HepG2 (cell line): ENCODE measurements around the gene COX14. TPM values are rescaled to one million over a fixed set of nuclear protein-coding genes. Genes with fewer than 3 reads are reported as not detected.
A peak's percentile ranks its signal among the peaks of the same experiment; 100 is the strongest.

ENCODE experiments used
- ATAC-seq: fragments of 200-7000 bp; cut with Tn5 transposase; 3 replicates; pipeline ENCODE4 v1.9.1; 2020; ENCODE audit warnings: mild to moderate bottlenecking, moderate library complexity
- BruUV-seq: library from RNA; stranded (reverse); fragments of 400-500 nt; replicated peaks from 2 replicates; lab custom pipeline; 2021; lab: Mats Ljungman, UMichigan
- CTCF ChIA-PET: fragments of 300-600 bp; formaldehyde crosslinking; extraction: SDS; loops from one replicate; lab custom pipeline; 2021; ENCODE audit warnings: low total read pairs, inconsistent platforms, low intra/inter-chr PET ratio; lab: Yijun Ruan, JAX
- POLR2A ChIA-PET: fragments of 350-600 bp; sonication (Branson Sonifier 250); formaldehyde crosslinking; loops from one replicate; lab custom pipeline; 2020; ENCODE audit warnings: antibody characterized with exemption, inconsistent platforms; lab: Yijun Ruan, JAX
- DNase-seq: peaks from one replicate; pipeline ENCODE4 v3.0.0-alpha.2; 2015; ENCODE audit warnings: low spot score
- FAIRE-seq: peaks from 3 replicates; lab custom pipeline; 2011; peaks lifted over from hg19 to GRCh38; lab: Jason Lieb, UNC
- H2AFZ ChIP-seq: one replicate; pipeline ENCODE4 v1.6.1; 2011; ENCODE audit warnings: low read length, inconsistent platforms
- H3K27ac ChIP-seq: fragments of 300-600 bp; 3 replicates; pipeline ENCODE4 v1.8.0; 2011; ENCODE audit warnings: mixed run types, mild to moderate bottlenecking, mixed read lengths, low read length, inconsistent platforms; ENCODE audit not compliant: insufficient read depth; ENCODE audit errors: extremely low read length
- H3K27me3 ChIP-seq, 2 experiments: fragments of 200-600 bp in 1 of 2; 2 replicates in 1 of 2; 3 replicates in 1 of 2; pipeline versions ENCODE4 v1.6.0 to v1.8.0; 2011; ENCODE audit warnings: low read length in 2 of 2, mild to moderate bottlenecking in 2 of 2, moderate library complexity in 2 of 2, inconsistent platforms in 1 of 2; ENCODE audit not compliant: insufficient read depth in 2 of 2, control insufficient read depth in 1 of 2
- H3K36me3 ChIP-seq, 2 experiments: fragments of 200-600 bp in 1 of 2; replicated peaks in 1 of 2; 2 replicates in 1 of 2; 3 replicates in 1 of 2; pipeline versions ENCODE4 v1.5.1 to v1.8.0; 2011; ENCODE audit warnings: low read length in 2 of 2, inconsistent platforms in 1 of 2; ENCODE audit not compliant: insufficient read depth in 2 of 2, control insufficient read depth in 1 of 2
- H3K4me1 ChIP-seq: 2 replicates; pipeline ENCODE4 v1.5.1; 2012; ENCODE audit warnings: low read length, inconsistent platforms; ENCODE audit not compliant: insufficient read depth
- H3K4me2 ChIP-seq: 2 replicates; pipeline ENCODE4 v1.6.0; 2011; ENCODE audit warnings: low read depth, low read length, inconsistent platforms
- H3K4me3 ChIP-seq, 3 experiments: fragments of 200-600 bp in 1 of 3; sonication (generic), shearing (Covaris generic) in 1 of 3; replicated peaks in 1 of 3; 2 replicates each; pipeline ENCODE4 v1.5.1; 2011 to 2016; ENCODE audit warnings: low read length in 3 of 3, inconsistent platforms in 2 of 3, low read depth in 2 of 3, mild to moderate bottlenecking in 2 of 3, control low read depth in 1 of 3, mixed read lengths in 1 of 3; ENCODE audit not compliant: insufficient read depth in 1 of 3
- H3K79me2 ChIP-seq: one replicate; pipeline ENCODE4 v1.6.1; 2011; ENCODE audit warnings: low read length, inconsistent platforms; ENCODE audit not compliant: insufficient read depth
- H3K9ac ChIP-seq: 2 replicates; pipeline ENCODE4 v1.6.0; 2011; ENCODE audit warnings: mild to moderate bottlenecking, low read depth, low read length, inconsistent platforms; ENCODE audit not compliant: insufficient read depth
- H3K9me3 ChIP-seq: 2 replicates; pipeline ENCODE4 v1.5.1; 2012; ENCODE audit warnings: mild to moderate bottlenecking, low read length
- H4K20me1 ChIP-seq: 2 replicates; pipeline ENCODE4 v1.6.0; 2011; ENCODE audit warnings: inconsistent platforms, mild to moderate bottlenecking, low read length, moderate library complexity; ENCODE audit not compliant: insufficient read depth
- CEBPG ChIP-seq: IDR thresholded peaks from 2 replicates; pipeline ENCODE4 v1.6.1; 2016
- FOXK1 ChIP-seq: sonication (generic); formaldehyde crosslinking; IDR thresholded peaks from 2 replicates; pipeline ENCODE4 v1.4.0; 2020; ENCODE audit warnings: low read depth, missing genetic modification reagents, borderline replicate concordance
- HOXA5 ChIP-seq: sonication (generic); formaldehyde crosslinking; IDR thresholded peaks from 2 replicates; pipeline ENCODE4 v1.4.0; 2020; ENCODE audit warnings: missing genetic modification reagents
- MXI1 ChIP-seq: IDR thresholded peaks from 3 replicates; pipeline ENCODE4 v1.6.1; 2012; ENCODE audit warnings: low read depth, low read length, inconsistent platforms, borderline replicate concordance
- MYNN ChIP-seq: sonication (generic); formaldehyde crosslinking; IDR thresholded peaks from 2 replicates; pipeline ENCODE4 v1.4.0; 2020; ENCODE audit warnings: mild to moderate bottlenecking, low read depth, missing genetic modification reagents
- NFKB2 ChIP-seq: sonication (generic); formaldehyde crosslinking; IDR thresholded peaks from 2 replicates; pipeline ENCODE4 v1.4.0; 2020; ENCODE audit warnings: missing genetic modification reagents, borderline replicate concordance
- NONO ChIP-seq, 2 experiments: fragments of 450-650 bp in 1 of 2; sonication (generic) in 1 of 2; formaldehyde crosslinking in 1 of 2; IDR thresholded peaks in 1 of 2; conservative IDR thresholded peaks in 1 of 2; 2 replicates each; pipeline versions ENCODE4 v1.6.1 to v1.8.0; 2017 to 2022; ENCODE audit warnings: mild to moderate bottlenecking in 1 of 2, missing genetic modification reagents in 1 of 2, moderate library complexity in 1 of 2
- PHF8 ChIP-seq: sonication (generic); formaldehyde crosslinking; IDR thresholded peaks from 2 replicates; pipeline ENCODE4 v1.5.0; 2020; ENCODE audit warnings: missing genetic modification reagents
- PRMT3 ChIP-seq: sonication (generic); formaldehyde crosslinking; IDR thresholded peaks from 2 replicates; pipeline ENCODE4 v1.8.1; 2022; ENCODE audit warnings: low read depth, mild to moderate bottlenecking, moderate library complexity, missing genetic modification reagents, borderline replicate concordance
- RAD21 ChIP-seq: fragments of 450-650 bp; formaldehyde crosslinking; IDR thresholded peaks from 2 replicates; pipeline ENCODE4 v1.5.0; 2020; ENCODE audit warnings: mild to moderate bottlenecking
- REL ChIP-seq: sonication (generic); formaldehyde crosslinking; conservative IDR thresholded peaks from 2 replicates; pipeline ENCODE4 v1.8.0; 2022; ENCODE audit warnings: mild to moderate bottlenecking, missing genetic modification reagents, moderate library complexity
- SALL1 ChIP-seq: sonication (generic); formaldehyde crosslinking; IDR thresholded peaks from 2 replicates; pipeline ENCODE4 v1.8.0; 2022; ENCODE audit warnings: mild to moderate bottlenecking, missing genetic modification reagents
- SAP130 ChIP-seq: IDR thresholded peaks from 2 replicates; pipeline ENCODE4 v1.6.1; 2016; ENCODE audit warnings: low read depth
- TRIM24 ChIP-seq: sonication (generic); formaldehyde crosslinking; IDR thresholded peaks from 2 replicates; pipeline ENCODE4 v1.8.0; 2022; ENCODE audit warnings: mild to moderate bottlenecking, missing genetic modification reagents
- ZNF331 ChIP-seq: sonication (generic); formaldehyde crosslinking; IDR thresholded peaks from 2 replicates; pipeline ENCODE4 v1.4.0; 2020; ENCODE audit warnings: missing genetic modification reagents
- ZNF781 ChIP-seq: sonication (generic); formaldehyde crosslinking; IDR thresholded peaks from 2 replicates; pipeline ENCODE4 v1.5.1; 2020; ENCODE audit warnings: borderline replicate concordance, mild to moderate bottlenecking, missing genetic modification reagents; ENCODE audit errors: not compliant biosample characterization
- ZNF792 ChIP-seq: IDR thresholded peaks from 2 replicates; pipeline ENCODE4 v1.6.1; 2016
- ZSCAN22 ChIP-seq: sonication (generic); formaldehyde crosslinking; IDR thresholded peaks from 2 replicates; pipeline ENCODE4 v1.4.0; 2020; ENCODE audit warnings: mild to moderate bottlenecking, missing genetic modification reagents
- WGBS: methylation state at CpG from one replicate; pipeline ENCODE4 v1.1.6; 2017; ENCODE audit warnings: low lambda C conversion rate; 5-methylcytosine and 5-hydroxymethylcytosine counted together
- in situ Hi-C: cut with HindIII; loops from 2 replicates; pipeline ENCODE4 v1.10.0; 2017; ENCODE audit warnings: low pct_unique_long_range_greater_than_20kb; ENCODE audit not compliant: extremely low pct_ligation_motif_present
- intact Hi-C: fragments of 100-400 bp; cut with micrococcal nuclease; formaldehyde crosslinking; loops from one replicate; pipeline ENCODE4 v1.10.0; 2022; ENCODE audit not compliant: unreplicated experiment
- polyA plus RNA-seq, 8 experiments: library from polyadenylated mRNA; depleted of rRNA in 3 of 8; stranded (reverse) in 7 of 8; unstranded in 1 of 8; fragments of >200 nt; fragmentation: Illumina TruSeq in 4 of 8; extraction: Trizol in 4 of 8; gene quantifications; 2 replicates each; pipeline versions ENCODE4 v1.2.1 to v1.2.3, GENCODE V29; 2011 to 2016; ENCODE audit warnings: low read depth in 4 of 8, missing spikeins in 1 of 8, mixed read lengths in 1 of 8; ENCODE audit not compliant: insufficient read depth in 1 of 8
- total RNA-seq, 5 experiments: library from RNA; depleted of rRNA; stranded (reverse); fragments of >200 nt; fragmentation: Illumina TruSeq; extraction: Trizol; gene quantifications; 2 replicates each; pipeline ENCODE4 v1.2.3, GENCODE V29; 2016; ENCODE audit warnings: low read depth in 1 of 5
- TF ChIP-seq, protein P1 (sequence below): IDR thresholded peaks from 2 replicates; pipeline ENCODE4 v1.4.0; 2020; ENCODE audit warnings: mild to moderate bottlenecking, missing genetic modification reagents
- TF ChIP-seq, protein P2 (sequence below), 2 experiments: fragments of 450-650 bp in 1 of 2; sonication (generic) in 1 of 2; formaldehyde crosslinking; IDR thresholded peaks; 2 replicates each; pipeline versions ENCODE4 v1.5.0 to v1.8.0; 2020 to 2022; ENCODE audit warnings: mild to moderate bottlenecking in 1 of 2, missing genetic modification reagents in 1 of 2

Gene COX14
- total and polyA plus RNA-seq, 2 of the 13 experiments (the other 11 are each of a cell fraction or from before 2014, with no cell fraction given) = 53.0 to 71.6 TPM

DNA sequence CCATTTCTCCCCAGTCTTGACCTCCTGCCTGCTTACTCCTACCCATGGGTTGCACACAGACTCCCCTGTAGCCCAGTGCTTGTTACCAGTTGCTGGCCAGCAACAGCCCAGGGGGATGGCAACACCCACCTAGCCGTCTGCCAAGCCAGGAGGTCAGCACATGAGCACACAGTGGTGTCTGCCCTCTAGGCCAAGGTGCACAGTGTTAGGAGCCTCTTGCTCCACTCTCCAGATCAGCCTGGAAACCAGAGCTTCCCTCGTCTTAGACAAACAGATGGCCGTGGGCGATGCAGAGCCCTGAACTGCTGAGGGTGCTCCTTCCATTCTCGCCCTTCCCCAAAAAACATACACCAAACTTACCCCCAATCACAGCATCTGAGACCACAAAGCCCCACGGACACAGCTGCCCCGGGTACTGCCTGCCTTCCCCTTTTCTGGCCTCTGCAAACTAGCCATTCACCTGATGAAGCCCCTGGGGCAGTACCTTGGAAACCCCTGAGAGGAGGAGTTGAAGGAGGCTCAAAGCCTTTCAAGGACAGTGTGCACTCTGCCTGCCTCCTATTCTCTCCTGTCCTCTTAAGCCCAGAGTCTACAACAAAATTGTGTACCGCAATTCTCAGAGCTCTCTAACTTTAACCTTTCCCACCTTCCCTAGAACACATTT is 9.3 kb upstream of the COX14 start:
- 32% methylated on average over 3 of the region's 8 CpGs for WGBS
- H3K9ac ChIP-seq = peak overlapping the region; percentile 72
- H3K79me2 ChIP-seq = no peaks in the 10 kb centered on the region
- no peaks in the 10 kb centered on the region for H3K27me3 ChIP-seq
- peak overlapping the region; percentile 73 for H3K27ac ChIP-seq
- BruUV-seq = no TSS peak
- no peaks in the 10 kb centered on the region for H3K9me3 ChIP-seq
- no peak overlapping the region for H2AFZ ChIP-seq
- H3K4me3 ChIP-seq = peak overlapping the region in 1 of 3 experiments; percentile 13; a peak in 1 of 6 replicates
- intact Hi-C loops (no loop called here), in situ Hi-C loops (no loop called here)
- peaks cover 8 to 27% of the 10 kb centered on the region in 2 experiments for H3K36me3 ChIP-seq
- DNase-seq = no peak
- ChIA-PET POLR2A (interaction anchor here (1.1 to 4.6 kb wide), 6 partner anchors 8 to 298 kb away, joined by 3 to 93 read pairs (median 18); partner anchors contain the start of genes COX14, LARP4 and SMARCD1), CTCF (no interaction called here)
- no peaks in the 10 kb centered on the region for H4K20me1 ChIP-seq
- ATAC-seq = peak; percentile 58
- peaks cover 58% of the 10 kb centered on the region for H3K4me1 ChIP-seq
- FAIRE-seq = peak; percentile 74
- peak overlapping the region; percentile 96 for H3K4me2 ChIP-seq
- 0 out of 2 replicates have a peak, but pooled peaks have one; percentile 15 for TF ChIP-seq FOXK1 (CRISPR knock-in tag)
- no peak for TF ChIP-seq NONO (IDR thresholded peaks at IDR 0.05)
- 0 out of 2 replicates have a peak, but pooled peaks have one; percentile 53 for TF ChIP-seq NONO (CRISPR knock-in tag; conservative IDR thresholded peaks at IDR 0.05)
- TF ChIP-seq TRIM24 (CRISPR knock-in tag) = peak; percentile 80; the same call in 1 of the 2 replicates
- TF ChIP-seq ZNF792 (CRISPR knock-in tag) = peak; percentile 41; the same call in 1 of the 2 replicates
- TF ChIP-seq, protein P1, sequence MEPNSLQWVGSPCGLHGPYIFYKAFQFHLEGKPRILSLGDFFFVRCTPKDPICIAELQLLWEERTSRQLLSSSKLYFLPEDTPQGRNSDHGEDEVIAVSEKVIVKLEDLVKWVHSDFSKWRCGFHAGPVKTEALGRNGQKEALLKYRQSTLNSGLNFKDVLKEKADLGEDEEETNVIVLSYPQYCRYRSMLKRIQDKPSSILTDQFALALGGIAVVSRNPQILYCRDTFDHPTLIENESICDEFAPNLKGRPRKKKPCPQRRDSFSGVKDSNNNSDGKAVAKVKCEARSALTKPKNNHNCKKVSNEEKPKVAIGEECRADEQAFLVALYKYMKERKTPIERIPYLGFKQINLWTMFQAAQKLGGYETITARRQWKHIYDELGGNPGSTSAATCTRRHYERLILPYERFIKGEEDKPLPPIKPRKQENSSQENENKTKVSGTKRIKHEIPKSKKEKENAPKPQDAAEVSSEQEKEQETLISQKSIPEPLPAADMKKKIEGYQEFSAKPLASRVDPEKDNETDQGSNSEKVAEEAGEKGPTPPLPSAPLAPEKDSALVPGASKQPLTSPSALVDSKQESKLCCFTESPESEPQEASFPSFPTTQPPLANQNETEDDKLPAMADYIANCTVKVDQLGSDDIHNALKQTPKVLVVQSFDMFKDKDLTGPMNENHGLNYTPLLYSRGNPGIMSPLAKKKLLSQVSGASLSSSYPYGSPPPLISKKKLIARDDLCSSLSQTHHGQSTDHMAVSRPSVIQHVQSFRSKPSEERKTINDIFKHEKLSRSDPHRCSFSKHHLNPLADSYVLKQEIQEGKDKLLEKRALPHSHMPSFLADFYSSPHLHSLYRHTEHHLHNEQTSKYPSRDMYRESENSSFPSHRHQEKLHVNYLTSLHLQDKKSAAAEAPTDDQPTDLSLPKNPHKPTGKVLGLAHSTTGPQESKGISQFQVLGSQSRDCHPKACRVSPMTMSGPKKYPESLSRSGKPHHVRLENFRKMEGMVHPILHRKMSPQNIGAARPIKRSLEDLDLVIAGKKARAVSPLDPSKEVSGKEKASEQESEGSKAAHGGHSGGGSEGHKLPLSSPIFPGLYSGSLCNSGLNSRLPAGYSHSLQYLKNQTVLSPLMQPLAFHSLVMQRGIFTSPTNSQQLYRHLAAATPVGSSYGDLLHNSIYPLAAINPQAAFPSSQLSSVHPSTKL (CRISPR knock-in tag) = peak; percentile 27; the same call in 1 of the 2 replicates
- TF ChIP-seq SALL1 (CRISPR knock-in tag) = peak; percentile 70; the same call in 1 of the 2 replicates
- TF ChIP-seq HOXA5 = 0 out of 2 replicates have a peak, but pooled peaks have one; percentile 58
- 0 out of 2 replicates have a peak, but pooled peaks have one; percentile 32 for TF ChIP-seq PRMT3 (CRISPR knock-in tag)
- TF ChIP-seq MXI1 = peak; percentile 55; the same call in 1 of the 3 replicates
- no peak for TF ChIP-seq ZNF781 (CRISPR knock-in tag)
- TF ChIP-seq, protein P2, sequence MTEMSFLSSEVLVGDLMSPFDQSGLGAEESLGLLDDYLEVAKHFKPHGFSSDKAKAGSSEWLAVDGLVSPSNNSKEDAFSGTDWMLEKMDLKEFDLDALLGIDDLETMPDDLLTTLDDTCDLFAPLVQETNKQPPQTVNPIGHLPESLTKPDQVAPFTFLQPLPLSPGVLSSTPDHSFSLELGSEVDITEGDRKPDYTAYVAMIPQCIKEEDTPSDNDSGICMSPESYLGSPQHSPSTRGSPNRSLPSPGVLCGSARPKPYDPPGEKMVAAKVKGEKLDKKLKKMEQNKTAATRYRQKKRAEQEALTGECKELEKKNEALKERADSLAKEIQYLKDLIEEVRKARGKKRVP (CRISPR knock-in tag; IDR thresholded peaks at IDR 0.05) = no peak
- TF ChIP-seq RAD21 (CRISPR knock-in tag) = no peak
- TF ChIP-seq MYNN (CRISPR knock-in tag) = no peak
- peak; percentile 63; the same call in 1 of the 2 replicates for TF ChIP-seq NFKB2 (CRISPR knock-in tag)
- peak; percentile 48; the same call in 1 of the 2 replicates for TF ChIP-seq CEBPG
- TF ChIP-seq ZNF331 (CRISPR knock-in tag) = peak; percentile 63; the same call in 1 of the 2 replicates
- no peak; the same call in 1 of the 2 replicates for TF ChIP-seq ZSCAN22 (CRISPR knock-in tag)
- TF ChIP-seq PHF8 = no peak
- no peak for TF ChIP-seq REL (CRISPR knock-in tag)
- TF ChIP-seq SAP130 (CRISPR knock-in tag) = peak; percentile 55; the same call in 1 of the 2 replicates
